ENCODE data around the gene PTPRH. TPM values are rescaled to one million over a fixed set of nuclear protein-coding genes. Genes with fewer than 3 reads are reported as not detected.

Gene PTPRH
- total and polyA plus RNA-seq, 9 of the 15 experiments (the other 6 are each of a cell fraction or from before 2014, with no cell fraction given), result 0.87 to 34.3 (median 22.7) TPM

GRCh38 chr19:55165952-55166529 is 43.3 kb downstream of the PTPRH start (continued):
- TF ChIP-seq, protein P1, sequence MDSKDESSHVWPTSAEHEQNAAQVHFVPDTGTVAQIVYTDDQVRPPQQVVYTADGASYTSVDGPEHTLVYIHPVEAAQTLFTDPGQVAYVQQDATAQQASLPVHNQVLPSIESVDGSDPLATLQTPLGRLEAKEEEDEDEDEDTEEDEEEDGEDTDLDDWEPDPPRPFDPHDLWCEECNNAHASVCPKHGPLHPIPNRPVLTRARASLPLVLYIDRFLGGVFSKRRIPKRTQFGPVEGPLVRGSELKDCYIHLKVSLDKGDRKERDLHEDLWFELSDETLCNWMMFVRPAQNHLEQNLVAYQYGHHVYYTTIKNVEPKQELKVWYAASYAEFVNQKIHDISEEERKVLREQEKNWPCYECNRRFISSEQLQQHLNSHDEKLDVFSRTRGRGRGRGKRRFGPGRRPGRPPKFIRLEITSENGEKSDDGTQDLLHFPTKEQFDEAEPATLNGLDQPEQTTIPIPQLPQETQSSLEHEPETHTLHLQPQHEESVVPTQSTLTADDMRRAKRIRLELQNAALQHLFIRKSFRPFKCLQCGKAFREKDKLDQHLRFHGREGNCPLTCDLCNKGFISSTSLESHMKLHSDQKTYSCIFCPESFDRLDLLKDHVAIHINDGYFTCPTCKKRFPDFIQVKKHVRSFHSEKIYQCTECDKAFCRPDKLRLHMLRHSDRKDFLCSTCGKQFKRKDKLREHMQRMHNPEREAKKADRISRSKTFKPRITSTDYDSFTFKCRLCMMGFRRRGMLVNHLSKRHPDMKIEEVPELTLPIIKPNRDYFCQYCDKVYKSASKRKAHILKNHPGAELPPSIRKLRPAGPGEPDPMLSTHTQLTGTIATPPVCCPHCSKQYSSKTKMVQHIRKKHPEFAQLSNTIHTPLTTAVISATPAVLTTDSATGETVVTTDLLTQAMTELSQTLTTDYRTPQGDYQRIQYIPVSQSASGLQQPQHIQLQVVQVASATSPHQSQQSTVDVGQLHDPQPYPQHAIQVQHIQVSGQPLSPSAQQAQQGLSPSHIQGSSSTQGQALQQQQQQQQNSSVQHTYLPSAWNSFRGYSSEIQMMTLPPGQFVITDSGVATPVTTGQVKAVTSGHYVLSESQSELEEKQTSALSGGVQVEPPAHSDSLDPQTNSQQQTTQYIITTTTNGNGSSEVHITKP (IDR thresholded peaks at IDR 0.05; ENCODE audit: partially characterized antibody), result peak; percentile 16
- TF ChIP-seq TSHZ1 (CRISPR knock-in tag; IDR thresholded peaks at IDR 0.05), result no peak
- TF ChIP-seq, protein P2, sequence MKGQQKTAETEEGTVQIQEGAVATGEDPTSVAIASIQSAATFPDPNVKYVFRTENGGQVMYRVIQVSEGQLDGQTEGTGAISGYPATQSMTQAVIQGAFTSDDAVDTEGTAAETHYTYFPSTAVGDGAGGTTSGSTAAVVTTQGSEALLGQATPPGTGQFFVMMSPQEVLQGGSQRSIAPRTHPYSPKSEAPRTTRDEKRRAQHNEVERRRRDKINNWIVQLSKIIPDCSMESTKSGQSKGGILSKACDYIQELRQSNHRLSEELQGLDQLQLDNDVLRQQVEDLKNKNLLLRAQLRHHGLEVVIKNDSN (CRISPR knock-in tag; IDR thresholded peaks at IDR 0.05), result no peak
- peak; percentile 92 to 99 (median 98) for TF ChIP-seq CTCF (IDR thresholded peaks at IDR 0.05 in 2 of 3, conservative IDR thresholded peaks at IDR 0.05 in 1 of 3; ENCODE audit: insufficient read depth in 2 of 3, low read depth in 1 of 3, low read length in 3 of 3)
- TF ChIP-seq REST (IDR thresholded peaks at IDR 0.05; ENCODE audit: borderline replicate concordance), result peak; percentile 24; the same call in 1 of the 2 replicates
- no peak for TF ChIP-seq REST (CRISPR knock-in tag; IDR thresholded peaks at IDR 0.05; ENCODE audit: low read depth)
- TF ChIP-seq, protein P3, sequence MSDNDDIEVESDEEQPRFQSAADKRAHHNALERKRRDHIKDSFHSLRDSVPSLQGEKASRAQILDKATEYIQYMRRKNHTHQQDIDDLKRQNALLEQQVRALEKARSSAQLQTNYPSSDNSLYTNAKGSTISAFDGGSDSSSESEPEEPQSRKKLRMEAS (CRISPR knock-in tag; IDR thresholded peaks at IDR 0.05), result no peak

All from K562 (cell line).